Measurements from ENCODE around the gene C10orf143.
A peak's percentile ranks its signal among the peaks of the same experiment; 100 is the strongest.

C10orf143 gene

GRCh38 chr10:130141038-130141437 lies 30.4 kb upstream of the C10orf143 start:
- DNase-seq (ENCODE audit: extremely low read depth, insufficient read length) = no peak
- H3K36me3 ChIP-seq (ENCODE audit: control insufficient read depth, insufficient read depth, low read length) = no peaks in the 10 kb centered on the region; the same call in 1 of the 2 replicates
- H3K4me3 ChIP-seq (replicated peaks; ENCODE audit: low read depth, low read length) = peak overlapping the region; percentile 17; the same call in 1 of the 2 replicates
- TF ChIP-seq, protein P1, sequence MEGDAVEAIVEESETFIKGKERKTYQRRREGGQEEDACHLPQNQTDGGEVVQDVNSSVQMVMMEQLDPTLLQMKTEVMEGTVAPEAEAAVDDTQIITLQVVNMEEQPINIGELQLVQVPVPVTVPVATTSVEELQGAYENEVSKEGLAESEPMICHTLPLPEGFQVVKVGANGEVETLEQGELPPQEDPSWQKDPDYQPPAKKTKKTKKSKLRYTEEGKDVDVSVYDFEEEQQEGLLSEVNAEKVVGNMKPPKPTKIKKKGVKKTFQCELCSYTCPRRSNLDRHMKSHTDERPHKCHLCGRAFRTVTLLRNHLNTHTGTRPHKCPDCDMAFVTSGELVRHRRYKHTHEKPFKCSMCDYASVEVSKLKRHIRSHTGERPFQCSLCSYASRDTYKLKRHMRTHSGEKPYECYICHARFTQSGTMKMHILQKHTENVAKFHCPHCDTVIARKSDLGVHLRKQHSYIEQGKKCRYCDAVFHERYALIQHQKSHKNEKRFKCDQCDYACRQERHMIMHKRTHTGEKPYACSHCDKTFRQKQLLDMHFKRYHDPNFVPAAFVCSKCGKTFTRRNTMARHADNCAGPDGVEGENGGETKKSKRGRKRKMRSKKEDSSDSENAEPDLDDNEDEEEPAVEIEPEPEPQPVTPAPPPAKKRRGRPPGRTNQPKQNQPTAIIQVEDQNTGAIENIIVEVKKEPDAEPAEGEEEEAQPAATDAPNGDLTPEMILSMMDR (IDR thresholded peaks at IDR 0.05; ENCODE audit: insufficient read depth, low read length, poor library complexity, severe bottlenecking) = no peak
- no peaks in the 10 kb centered on the region for H3K27me3 ChIP-seq (replicated peaks; ENCODE audit: control insufficient read depth, insufficient read depth, low read length)

DNA sequence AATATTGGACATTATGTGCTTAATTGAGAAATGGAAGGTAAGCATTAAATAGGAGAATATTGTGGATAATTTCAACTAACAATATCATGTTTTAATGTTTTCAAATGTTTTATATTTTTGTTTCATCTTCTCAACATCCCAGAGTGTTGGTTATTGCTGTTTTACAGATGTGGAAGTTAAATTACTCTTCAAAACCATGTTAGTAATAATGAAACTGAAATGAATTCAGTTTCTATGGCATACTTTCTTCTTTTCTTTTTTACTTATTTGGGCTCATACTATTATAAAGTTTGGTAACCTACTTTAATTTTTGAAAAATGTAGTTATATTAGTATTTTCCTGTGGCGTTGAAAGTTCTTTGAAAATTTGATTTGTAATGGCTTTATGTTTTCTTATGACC lies 29.8 kb upstream of the C10orf143 start:
- Histone ChIP-seq H3K36me3 (ENCODE audit: control insufficient read depth, insufficient read depth, low read length) (no peaks in the 10 kb centered on the region), H3K4me3 (replicated peaks; ENCODE audit: low read depth, low read length) (no peak overlapping the region; the same call in 1 of the 2 replicates), H3K27me3 (replicated peaks; ENCODE audit: control insufficient read depth, insufficient read depth, low read length) (no peaks in the 10 kb centered on the region)
- DNase-seq (ENCODE audit: extremely low read depth, insufficient read length) = no peak
- TF ChIP-seq, protein P1 (IDR thresholded peaks at IDR 0.05; ENCODE audit: insufficient read depth, low read length, poor library complexity, severe bottlenecking) = no peak

DNA sequence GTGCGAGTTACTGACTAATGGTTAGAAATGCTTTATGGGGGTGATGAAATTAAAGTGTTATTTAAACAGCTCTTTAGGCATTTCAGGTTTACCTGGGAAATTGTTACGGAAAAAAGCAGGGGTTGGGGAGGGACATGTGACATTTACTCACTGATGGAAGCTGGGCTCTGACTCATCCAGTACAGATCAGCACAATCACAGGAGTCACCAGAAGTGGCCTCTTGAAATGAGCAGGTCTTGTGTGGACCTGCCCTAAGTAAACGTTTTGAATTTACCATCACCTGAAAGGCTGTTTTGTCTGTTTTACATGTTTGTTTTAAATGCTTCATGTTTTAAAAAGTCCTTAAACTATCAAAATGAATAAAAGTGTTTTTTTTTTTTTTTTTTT lies 27.8 kb upstream of the C10orf143 start:
- Histone ChIP-seq H3K36me3 (ENCODE audit: control insufficient read depth, insufficient read depth, low read length) (no peaks in the 10 kb centered on the region), H3K27me3 (replicated peaks; ENCODE audit: control insufficient read depth, insufficient read depth, low read length) (no peaks in the 10 kb centered on the region), H3K4me3 (replicated peaks; ENCODE audit: low read depth, low read length) (no peak overlapping the region)
- TF ChIP-seq, protein P1 (IDR thresholded peaks at IDR 0.05; ENCODE audit: insufficient read depth, low read length, poor library complexity, severe bottlenecking) = no peak
- DNase-seq (ENCODE audit: extremely low read depth, insufficient read length) = no peak

GRCh38 chr10:130137659-130138478 lies 27.2 kb upstream of the C10orf143 start:
- no peaks in the 10 kb centered on the region for H3K36me3 ChIP-seq (ENCODE audit: control insufficient read depth, insufficient read depth, low read length)

DNA sequence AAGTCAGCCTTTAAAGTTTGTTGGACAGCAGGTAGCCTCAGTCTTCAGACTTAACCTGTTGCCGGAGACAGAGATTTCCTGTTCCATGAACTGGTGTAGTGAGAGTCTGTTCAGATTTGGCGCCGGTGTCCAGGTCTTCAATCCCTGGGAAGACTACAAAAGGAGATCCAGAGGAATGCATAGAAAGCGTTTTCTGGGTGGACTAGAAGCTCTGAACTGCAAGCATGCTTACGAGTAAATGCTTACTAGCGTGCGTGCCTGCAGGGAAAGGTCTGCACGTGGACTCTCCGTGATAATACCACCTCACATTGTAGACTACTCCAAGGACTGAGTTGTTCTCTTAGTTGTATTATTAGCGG lies 26.4 kb upstream of the C10orf143 start:
- peak overlapping the region; percentile 81 for H3K4me3 ChIP-seq (replicated peaks; ENCODE audit: low read depth, low read length)
- no peak for DNase-seq (ENCODE audit: extremely low read depth, insufficient read length)
- no peaks in the 10 kb centered on the region for H3K27me3 ChIP-seq (replicated peaks; ENCODE audit: control insufficient read depth, insufficient read depth, low read length)
- H3K36me3 ChIP-seq (ENCODE audit: control insufficient read depth, insufficient read depth, low read length) = no peaks in the 10 kb centered on the region
- TF ChIP-seq, protein P1 (IDR thresholded peaks at IDR 0.05; ENCODE audit: insufficient read depth, low read length, poor library complexity, severe bottlenecking) = no peak

More at GRCh38 chr10:130137659-130138478, 27.2 kb upstream of the C10orf143 start:
- Histone ChIP-seq H3K4me3 (replicated peaks; ENCODE audit: low read depth, low read length) (peak overlapping the region; percentile 81), H3K27me3 (replicated peaks; ENCODE audit: control insufficient read depth, insufficient read depth, low read length) (no peaks in the 10 kb centered on the region)
- no peak for DNase-seq (ENCODE audit: extremely low read depth, insufficient read length)
- TF ChIP-seq, protein P1 (IDR thresholded peaks at IDR 0.05; ENCODE audit: insufficient read depth, low read length, poor library complexity, severe bottlenecking) = no peak

Measured in GM06990 (cell line).